Breast epithelium (tissue), 3 donors: Measurements from ENCODE around the gene ANKS1B.

Experiments used
- POLR2A ChIP-seq: fragments of 450-650 bp; IDR thresholded peaks from one replicate; pipeline ENCODE4 v1.6.1; 2016; ENCODE audit warnings: antibody characterized with exemption, mild to moderate bottlenecking, moderate library complexity
- POLR2AphosphoS5 ChIP-seq, 3 donors: sonication (generic); formaldehyde crosslinking; IDR thresholded peaks; one replicate each; pipeline ENCODE4 v1.6.1; 2017; ENCODE audit warnings: antibody characterized with exemption in 3 of 3
- TF ChIP-seq, protein P1 (sequence below), 3 donors: fragments of 450-650 bp; IDR thresholded peaks; one replicate each; pipeline ENCODE4 v1.5.1; 2016 to 2017; ENCODE audit warnings: antibody characterized with exemption in 3 of 3, mild to moderate bottlenecking in 3 of 3, moderate library complexity in 3 of 3

DNA sequence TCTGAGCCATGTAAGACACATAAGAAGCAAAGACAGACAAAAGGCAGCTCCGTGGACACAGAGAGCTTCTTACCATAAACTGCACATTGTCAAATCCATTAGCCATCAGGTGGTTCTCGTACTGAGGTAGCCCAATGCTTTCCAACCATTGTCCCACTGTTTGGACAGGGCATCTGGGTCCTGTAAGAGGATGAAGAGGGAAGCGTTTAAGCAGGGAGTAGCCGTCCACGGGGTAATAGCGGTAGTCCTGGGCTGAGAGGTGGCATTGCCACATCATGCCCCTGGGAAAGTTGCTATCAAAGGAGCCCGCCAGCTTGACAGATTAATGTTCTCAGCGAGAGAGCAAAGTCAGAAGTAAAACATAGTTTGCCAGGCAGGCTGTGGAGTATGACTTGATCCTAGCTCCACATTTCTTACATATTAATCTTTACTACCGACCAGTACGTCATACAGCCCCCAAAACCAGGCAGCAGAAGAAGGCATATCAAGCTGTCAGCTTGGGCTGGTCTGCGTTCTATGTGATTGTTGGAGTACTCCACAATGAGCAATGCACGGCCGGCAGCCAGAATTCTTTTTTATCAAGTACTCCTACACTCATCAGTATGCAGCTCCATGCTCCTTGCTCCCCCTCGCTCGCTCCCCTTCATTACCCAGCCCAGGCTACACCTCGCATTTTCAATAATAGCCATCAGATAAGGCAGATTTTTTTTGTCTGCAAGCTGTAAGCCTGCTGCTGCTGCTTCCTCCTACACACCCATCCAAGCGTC lies 830.3 kb downstream of the ANKS1B start:
- TF ChIP-seq, protein P1, sequence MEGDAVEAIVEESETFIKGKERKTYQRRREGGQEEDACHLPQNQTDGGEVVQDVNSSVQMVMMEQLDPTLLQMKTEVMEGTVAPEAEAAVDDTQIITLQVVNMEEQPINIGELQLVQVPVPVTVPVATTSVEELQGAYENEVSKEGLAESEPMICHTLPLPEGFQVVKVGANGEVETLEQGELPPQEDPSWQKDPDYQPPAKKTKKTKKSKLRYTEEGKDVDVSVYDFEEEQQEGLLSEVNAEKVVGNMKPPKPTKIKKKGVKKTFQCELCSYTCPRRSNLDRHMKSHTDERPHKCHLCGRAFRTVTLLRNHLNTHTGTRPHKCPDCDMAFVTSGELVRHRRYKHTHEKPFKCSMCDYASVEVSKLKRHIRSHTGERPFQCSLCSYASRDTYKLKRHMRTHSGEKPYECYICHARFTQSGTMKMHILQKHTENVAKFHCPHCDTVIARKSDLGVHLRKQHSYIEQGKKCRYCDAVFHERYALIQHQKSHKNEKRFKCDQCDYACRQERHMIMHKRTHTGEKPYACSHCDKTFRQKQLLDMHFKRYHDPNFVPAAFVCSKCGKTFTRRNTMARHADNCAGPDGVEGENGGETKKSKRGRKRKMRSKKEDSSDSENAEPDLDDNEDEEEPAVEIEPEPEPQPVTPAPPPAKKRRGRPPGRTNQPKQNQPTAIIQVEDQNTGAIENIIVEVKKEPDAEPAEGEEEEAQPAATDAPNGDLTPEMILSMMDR (IDR thresholded peaks at IDR 0.05), result no peak
- TF ChIP-seq POLR2AphosphoS5 (IDR thresholded peaks at IDR 0.05), result no peak
- no peak for TF ChIP-seq POLR2A
